HL-60/S4 treated with retinoic acid at 250 ng/mL for 4 days and 3 days (cell line): Measurements from ENCODE around the gene USP25.

Experiments used
- in situ Hi-C: fragments of 300-500 bp; cut with MboI; formaldehyde crosslinking; loops from 2 replicates; pipeline ENCODE4 v1.7.0; 2022; ENCODE audit warnings: low sequenced_read_pairs

USP25 gene

DNA sequence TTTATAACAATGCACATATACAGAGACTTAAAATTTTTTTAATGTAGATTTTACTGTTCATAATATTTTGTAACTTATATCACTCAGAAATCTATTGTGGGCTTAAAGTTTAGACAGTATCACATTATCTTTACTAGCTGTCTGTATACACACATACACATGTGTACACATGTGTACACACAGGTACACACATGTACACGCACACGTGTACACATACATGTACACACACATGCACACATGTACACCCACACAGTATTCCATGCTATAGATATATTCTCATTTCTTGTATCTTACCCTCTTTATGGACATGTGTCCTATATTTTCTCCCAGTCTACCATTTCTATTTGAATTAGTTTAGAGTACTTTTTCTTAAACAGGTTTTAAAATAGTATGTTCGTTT, 123.3 kb downstream of the USP25 start:
- in situ Hi-C loops: no loop called here

DNA sequence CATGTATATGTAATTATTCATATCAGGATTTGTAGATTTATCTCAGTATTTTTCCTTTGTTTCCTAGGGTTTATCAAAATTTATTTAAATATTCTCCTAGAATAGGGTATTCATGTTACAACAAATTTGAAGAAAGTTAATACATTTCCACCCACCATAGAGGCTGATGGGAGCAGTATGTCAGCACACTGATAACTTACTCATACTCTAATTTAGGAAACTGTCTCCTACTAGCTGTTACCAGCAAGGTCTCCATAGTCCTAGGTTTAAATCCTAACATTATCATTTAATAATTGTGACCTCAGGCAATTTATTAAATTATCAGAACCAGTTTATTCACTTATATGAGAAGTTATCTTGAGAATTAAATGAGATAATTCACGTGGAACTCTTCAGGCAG, 127.0 kb downstream of the USP25 start:
- in situ Hi-C loops: no loop called here

DNA sequence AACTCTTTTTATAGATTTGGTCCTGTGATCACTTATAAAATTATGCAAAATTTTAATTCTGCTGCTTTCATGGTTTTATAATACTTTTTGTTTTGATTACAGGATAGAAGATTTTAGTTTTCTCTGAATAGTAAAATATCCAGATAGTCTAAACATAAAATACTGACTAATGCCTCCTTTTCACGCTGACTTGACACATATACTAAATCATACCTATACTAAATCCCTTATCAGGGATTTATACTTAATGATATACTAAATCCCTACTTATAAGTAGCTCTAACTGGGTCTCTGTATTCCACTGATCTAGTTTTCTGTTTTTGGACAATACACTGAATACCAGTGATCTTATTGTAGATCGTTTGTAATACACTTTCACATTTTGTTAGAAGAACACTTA, 128.0 kb downstream of the USP25 start:
- in situ Hi-C loops: no loop called here

DNA sequence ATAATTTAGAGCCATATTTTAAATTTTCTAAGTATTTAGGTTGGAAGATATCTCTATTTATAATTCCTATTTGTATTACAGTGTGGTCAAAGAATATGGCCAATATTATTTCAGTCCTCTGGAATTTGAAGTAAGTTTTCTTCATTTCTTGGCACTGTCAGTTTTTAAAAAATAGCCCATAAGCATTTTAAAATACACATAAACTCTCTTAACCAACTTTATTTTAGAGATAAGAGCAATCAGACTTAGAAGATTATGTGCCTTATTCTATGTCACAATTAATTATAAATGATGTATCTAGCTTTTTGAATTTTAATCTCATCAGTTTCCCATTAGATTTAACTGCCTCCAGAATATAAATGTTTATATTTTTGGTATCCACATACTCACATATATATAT, 130.8 kb downstream of the USP25 start:
- in situ Hi-C loops: no loop called here

DNA sequence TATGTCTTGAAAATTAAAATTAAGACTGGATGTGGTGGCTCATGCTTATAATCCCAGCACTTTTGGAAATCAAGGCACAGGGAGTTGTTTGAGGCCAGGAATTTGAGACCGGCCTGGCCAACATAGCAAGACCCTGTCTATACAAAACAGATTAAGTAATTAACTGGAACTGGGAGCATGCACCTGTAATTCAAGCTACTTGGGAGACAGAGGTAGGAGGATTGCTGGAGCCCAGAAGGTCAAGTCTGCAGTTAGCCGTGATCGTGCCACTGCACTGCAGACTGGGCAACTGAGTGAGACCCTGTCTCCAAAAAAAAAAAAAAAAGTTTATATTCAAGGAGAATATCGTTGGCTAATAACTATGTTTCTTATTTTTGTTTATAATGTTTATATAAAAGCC, 139.2 kb downstream of the USP25 start:
- in situ Hi-C loops: no loop called here

DNA sequence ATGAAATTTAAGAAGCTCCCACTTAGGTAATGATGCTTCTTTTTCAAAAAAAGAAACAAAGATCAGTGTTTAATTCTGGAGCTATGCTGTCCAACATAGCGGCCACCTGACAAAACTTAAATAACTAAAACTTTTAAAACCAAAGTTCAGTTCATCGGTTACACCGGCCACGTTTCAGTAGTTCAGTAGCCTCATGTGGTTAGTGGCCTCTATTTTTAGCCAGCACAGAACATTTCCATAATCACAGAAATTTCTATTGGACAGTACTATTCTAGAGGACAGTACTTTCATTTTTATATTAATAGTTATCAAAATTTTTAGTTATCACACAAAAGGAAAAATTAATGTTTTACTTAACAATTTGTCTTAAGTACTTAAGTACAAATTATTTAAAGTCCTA, 141.0 kb downstream of the USP25 start:
- in situ Hi-C loops: no loop called here

DNA sequence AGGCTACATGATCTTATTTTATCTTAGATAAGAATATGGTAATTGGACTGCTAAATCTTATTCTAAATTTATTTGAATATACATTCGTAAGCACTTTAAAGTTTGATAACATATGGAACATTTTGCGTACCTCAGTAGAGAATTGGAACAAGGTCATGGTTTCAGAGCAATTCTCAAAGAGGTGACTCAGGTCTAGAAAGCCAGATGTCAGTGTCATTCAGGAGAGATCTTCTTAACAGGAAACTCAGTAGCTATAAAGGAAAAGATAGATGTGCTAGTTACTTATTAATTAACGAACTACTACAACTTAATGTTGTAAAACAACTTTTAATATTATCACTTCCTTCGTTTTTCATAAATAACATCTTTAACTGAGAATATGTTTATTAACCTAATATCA, 142.5 kb downstream of the USP25 start:
- in situ Hi-C loops: no loop called here

DNA sequence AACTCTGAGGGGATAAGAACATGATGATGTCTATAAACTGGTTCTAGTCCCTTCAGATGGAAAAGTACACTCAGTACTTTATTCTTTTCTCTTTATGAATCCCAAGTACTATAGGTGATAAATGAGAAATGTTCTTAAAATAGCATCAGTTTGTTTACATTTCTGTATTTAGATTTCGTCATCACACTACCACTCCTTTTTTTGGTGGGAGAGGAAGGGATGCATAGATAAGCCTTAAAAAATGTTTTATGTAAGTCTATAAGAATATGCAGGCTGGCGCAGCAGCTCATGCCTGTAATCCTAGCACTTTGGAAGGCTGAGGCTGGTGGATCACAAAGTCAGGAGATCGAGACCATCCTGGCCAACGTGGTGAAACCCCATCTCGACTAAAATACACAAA, 144.8 kb downstream of the USP25 start:
- in situ Hi-C loops: no loop called here

DNA sequence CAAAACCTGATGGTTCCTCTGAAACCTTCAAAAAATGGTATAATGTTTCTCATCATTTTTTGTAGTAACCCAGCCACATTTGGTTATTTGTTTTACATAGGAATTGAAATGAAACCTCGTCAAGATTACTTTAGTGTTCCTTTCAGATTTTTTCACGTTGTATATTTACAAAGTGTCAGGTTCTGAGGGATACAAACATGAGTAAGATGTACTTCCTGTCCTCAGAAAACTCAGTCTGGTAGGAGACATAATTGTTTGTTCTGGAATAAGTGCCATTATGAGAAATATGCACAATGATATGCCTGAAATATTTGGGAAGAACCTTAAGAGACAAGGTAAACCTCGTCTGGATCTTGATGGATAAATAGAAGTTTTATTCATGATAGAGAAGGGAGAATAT, 145.5 kb downstream of the USP25 start:
- in situ Hi-C loops: no loop called here

DNA sequence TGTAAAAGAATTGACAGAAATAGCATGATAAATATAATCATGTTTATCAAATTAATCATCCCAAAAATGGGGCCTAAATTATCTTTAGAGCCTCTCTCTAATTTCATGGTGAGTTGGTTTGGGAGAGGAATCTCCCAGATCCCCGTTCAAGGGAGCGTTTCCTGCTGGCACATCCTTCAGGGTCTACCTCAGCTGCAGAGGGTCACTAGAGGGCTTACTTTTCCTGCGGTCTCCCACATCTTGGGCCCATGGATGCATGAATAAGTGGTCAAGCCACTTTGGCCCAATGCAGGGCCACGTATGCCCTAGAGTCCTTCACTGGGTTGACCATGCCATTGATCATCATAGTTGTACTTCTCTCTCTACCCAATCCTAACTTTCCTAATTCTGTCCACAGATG, 164.1 kb downstream of the USP25 start:
- in situ Hi-C loops: no loop called here

DNA sequence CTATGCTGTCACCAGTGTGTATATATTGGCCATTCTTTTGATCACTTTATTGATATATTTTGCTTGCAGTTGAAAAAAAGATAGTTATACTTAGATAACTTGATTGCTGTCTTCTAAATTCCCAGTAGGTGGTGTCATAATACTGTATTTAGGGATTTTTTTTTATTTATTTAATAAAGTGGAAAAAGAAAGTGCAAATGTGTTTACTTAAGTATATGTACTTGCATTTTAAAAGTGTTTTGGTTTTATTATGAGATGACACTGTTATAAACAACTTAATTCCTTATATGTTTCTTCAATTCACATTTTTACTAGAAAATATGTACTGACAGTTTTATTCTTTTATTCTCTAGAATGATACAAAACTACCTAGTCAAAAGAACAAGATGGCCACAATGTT, 164.8 kb downstream of the USP25 start:
- in situ Hi-C loops: no loop called here

DNA sequence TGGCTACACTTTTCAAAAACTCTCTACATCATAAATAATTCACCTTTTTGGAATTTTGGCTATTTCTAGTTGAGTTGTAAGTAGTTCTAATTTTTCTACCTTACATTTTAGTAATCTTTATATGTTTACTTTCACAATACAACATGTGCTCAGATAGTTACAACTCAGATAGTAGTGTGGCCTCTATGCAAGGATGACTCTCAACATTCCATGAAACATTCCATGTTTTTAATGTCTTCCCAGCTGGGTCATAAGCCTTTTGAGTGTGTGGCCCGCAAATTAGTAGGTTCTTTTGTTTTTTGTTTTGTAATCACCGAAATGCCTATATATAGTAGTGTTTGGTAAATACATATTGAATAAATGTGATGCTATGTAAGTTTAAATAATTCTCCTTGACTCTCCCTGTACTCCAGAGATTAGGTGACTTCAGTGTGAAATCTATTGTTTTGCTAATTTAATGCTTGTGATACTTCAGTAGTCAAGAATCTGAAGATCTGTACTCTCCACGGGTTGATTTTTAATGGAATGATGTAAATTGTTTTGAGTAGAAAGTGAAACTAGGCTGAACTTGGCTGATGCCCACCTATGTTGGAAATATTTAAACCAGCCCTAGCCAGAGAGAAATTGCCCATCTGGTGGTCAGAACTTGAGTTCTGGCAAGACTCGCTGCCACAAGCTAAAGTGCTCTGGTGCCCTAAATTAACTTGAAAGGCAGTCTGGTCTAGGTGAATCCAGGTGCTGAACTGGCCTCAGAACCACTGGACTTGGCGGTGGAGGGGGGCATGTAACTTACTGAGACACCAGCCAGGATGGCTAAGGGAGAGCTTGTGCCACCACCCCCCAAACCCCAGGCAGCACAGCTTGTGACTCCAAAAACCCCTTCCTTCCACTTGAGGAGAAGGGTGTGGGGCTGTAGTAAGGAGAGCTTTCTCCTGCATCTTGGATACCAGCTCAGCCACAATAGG, 165.6 kb downstream of the USP25 start:
- in situ Hi-C loops: no loop called here

DNA sequence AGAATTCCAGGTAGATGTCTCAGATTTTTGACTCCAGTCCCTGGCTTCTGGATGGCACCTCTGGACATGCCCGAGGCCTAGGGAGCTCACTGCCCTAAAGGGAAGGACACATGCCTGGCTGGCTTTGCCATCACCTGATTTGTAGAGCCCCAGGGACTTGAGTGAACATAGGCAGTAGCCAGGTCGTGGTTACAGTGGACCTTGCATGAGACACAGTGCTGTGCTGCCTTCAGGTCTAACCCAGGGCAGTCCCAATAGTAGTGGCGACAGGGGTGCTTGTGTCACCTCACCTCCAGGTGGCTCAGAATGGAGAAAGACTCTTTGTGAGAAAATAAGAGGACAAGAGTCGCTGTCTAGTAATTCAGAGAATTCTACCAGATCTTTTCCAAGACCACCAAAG, 166.7 kb downstream of the USP25 start:
- in situ Hi-C loops: no loop called here

DNA sequence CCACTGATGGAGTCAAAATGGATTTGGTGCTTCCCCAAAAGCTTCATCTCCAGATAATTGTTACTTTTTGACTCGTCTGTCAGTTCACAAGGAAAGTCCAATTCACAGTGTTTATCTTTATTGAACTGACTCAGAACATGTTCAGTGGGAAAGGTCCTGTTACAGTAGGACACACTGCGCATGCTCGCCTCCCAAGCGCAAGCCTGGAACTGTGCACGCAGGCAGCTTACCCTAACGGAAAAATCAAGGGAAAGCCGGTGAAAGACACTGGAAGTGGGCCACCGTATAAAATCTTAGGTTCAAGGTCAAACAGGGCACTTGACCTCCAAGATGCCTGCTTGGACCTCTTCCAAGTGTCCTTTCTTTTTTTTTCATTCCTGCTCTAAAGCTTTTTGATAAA, 174.6 kb downstream of the USP25 start:
- in situ Hi-C loops: no loop called here

DNA sequence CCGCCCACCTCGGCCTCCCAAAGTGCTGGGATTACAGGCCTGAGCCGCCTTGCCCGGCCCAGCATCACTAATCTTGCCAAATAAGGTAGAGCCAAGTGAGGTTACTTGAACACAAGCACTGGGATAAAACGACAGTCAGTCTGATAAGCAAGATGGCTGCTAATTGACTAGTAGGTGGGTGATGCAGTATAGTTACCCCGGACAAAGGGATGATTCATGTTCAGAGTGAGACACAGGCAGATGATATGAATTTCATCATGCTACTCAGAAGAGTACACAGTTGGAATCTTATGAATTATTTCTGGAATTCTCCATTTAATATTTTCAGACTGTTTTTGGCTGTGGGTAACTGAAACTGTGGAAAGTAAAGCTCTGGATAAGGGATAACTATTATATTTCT, 178.4 kb downstream of the USP25 start:
- in situ Hi-C loops: no loop called here

DNA sequence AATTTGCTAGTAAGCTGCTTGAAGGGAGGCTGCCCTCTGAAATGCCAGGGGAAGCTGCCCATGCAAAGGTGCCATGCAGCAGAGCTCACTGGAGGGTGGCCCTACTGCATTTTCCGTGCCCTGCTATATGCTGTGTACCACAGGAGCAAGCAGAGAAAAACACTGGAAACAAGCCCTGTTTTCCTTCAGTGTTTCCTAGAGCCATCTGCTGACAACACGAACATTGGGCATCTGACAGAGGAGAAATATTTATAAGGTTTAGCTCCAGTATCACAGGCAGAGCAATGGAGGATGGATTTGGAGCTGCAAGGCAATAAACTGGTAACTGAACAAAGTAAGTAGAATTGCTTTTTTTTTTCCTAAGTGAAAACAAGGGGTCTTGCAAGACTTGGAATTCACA, 198.4 kb downstream of the USP25 start:
- in situ Hi-C loops: no loop called here

DNA sequence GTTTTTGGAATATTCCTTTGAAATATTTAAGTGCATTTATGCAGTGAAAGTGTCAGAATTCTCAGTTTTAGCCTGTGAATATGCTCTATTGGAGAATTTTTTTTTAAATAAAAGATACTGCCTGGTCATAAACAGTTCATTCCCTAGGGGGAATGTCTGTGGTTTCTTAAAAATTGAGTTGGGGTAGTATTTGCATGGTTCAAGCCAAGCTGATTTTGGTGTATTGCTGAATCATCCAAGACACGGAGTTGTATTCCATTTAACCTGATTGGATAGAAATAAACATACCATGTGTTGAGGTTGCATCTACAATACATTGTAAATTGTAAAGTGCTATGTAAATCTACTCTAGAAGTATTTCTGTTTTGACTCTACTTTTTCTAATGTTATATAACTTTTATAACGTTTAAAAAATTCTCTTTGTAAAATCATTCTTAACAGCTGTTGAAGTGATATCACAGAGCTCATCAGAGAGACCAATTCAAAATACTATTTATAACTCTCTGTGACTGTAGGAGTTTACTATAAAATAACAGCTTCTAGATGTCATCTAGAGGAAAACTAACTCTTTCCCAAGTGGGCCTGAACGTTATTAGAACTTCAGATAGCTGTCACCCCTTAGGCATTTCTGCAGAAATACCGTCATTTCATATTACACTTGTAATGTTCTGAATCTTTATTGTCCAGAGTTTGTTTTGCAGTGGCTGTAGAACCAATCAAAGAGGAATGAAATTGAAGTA, 199.1 kb downstream of the USP25 start:
- in situ Hi-C loops: no loop called here

DNA sequence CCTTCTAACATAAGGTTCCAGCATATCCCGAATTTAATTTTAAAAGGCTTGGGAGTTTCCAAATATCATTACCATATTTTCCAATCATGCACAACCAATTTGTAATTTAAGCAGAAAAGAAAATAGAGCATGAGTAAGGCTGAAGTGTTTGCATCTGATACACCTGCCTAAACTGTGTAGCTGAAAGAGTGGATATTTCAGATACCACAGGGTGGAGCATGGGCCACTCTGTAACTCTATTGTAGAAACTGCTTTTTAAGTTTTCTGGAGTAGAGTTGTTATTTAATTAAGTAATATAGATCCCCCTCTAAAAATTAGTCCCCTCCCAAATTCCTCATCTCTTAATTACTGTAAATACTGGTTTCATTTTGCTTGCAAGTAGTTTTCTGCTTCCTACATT, 199.8 kb downstream of the USP25 start:
- in situ Hi-C loops: no loop called here
